HG03342 (cell line): ENCODE results near the gene RAB5B.

ENCODE experiments used
- ATAC-seq: cut with Tn5 transposase; IDR thresholded peaks from one replicate; pipeline ENCODE4 v1.9.1; 2021; ENCODE audit warnings: mild to moderate bottlenecking, moderate library complexity; ENCODE audit not compliant: unreplicated experiment

Gene RAB5B, protein sequence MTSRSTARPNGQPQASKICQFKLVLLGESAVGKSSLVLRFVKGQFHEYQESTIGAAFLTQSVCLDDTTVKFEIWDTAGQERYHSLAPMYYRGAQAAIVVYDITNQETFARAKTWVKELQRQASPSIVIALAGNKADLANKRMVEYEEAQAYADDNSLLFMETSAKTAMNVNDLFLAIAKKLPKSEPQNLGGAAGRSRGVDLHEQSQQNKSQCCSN

GRCh38 chr12:55973599-55974307, at the start of gene RAB5B:
RAB5B (plus strand) TSS chr12:55974078; CDS start chr12:55986961, 12,883 bp downstream.
- ATAC-seq: peak; percentile 91

GRCh38 chr12:55925371-55925770, 48.5 kb upstream of the RAB5B start:
- ATAC-seq: no peak

DNA sequence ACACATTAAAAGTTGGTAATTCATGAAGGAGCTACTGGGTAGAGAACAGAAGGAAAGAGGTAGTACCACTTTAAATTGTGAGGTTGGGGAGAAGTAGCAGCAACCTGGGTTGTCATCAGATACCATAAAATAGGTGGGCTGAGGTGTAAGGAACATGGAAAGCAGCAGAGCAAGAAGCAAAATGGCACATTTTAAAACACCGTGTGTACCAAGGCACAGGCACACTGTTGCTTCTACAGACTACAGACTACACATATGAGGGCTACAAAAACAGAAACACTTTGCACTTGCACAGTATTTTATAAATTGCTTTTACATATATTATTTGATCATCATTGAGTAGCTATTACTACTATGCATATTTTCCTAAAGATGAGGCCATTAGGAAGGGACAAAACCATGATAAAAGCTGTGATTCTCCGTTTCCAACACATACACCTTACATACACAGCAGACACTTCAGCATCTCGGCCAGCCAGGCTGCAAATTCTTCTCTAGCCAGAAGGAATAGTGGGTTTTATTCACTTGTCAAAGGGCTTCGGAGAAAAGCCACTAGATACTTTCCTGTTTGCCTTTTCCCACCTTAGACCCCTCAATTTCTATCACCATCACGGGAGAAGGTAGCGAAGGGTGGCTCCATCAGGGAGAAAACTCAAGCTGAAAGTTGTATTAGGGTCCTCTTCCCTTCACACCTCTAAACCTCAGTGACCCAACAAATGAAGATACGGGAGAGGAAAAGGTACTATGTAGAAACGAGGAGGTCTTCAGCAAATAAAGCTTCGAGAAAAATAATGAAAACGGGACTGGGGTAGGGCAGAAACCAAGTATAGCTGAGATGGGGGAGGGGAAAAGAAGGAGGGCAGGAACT, 47.8 kb upstream of the RAB5B start:
- no peak for ATAC-seq

GRCh38 chr12:55926738-55927587, 46.9 kb upstream of the RAB5B start:
- ATAC-seq: peak; percentile 39

- peak; percentile 21 for ATAC-seq
Measured at GRCh38 chr12:55927588-55928502, 46.0 kb upstream of the RAB5B start, which contains the start of gene PYM1. PYM1 (minus strand) TSS chr12:55927894; CDS start chr12:55927761, 133 bp downstream.

GRCh38 chr12:55929306-55929791, 44.5 kb upstream of the RAB5B start:
- peak; percentile 46 for ATAC-seq

DNA sequence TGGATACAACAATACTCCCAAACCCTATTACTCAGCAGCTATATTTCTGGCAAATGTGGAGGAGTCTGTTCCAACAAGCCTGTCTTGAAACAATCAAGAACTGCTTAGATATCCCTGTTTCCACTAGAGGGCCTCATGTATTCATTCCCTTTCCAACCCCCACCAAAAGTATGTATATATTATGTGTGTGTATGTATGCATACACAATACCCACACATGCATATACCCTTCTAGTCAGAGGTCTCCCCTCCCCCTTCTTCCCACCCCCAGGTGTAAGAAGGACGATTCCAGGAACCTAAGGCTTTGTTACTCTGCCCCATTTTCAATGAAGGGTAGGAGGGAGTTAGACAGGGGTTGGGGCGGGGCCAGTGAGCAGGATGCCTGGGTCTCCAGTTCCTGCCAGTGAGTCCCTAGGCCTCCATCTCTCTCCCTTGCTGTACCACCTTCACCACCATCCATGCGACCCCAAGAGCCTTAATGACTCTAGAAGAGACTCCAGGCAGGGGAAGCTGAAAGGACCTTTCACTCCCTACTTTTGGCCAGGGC, 43.0 kb upstream of the RAB5B start, which contains the start of gene DGKA:
Gene DGKA (plus strand): TSS at position 392 of the 546 bp plus-strand sequence. CDS start 5,342 bp downstream, outside the sequence.
- ATAC-seq: no peak

DNA sequence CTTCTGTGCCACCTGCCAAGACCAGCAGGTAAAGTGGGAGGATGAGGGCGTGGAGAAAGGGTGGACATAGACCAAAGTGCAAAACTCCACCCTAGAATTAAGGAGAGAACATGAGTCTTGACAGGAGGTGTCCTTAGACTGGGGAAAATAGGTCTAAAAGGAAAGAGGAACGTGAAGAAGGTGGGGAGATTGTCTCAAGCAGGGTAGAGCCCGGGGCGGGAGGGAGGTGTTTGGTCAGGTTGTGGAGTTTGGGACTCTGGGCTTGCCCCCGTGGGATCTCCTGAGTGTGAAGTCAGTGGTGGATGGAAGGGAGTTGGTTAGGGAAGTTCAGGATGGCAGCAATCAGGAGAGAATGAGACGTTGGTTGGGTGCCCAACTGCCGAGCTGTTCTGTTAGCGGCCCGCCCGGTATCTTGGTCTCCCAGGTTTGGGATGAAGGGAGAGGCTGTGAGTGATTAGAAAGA, 42.5 kb upstream of the RAB5B start:
- no peak for ATAC-seq

- ATAC-seq: no peak
Measured at GRCh38 chr12:55931780-55932550, 41.9 kb upstream of the RAB5B start.

DNA sequence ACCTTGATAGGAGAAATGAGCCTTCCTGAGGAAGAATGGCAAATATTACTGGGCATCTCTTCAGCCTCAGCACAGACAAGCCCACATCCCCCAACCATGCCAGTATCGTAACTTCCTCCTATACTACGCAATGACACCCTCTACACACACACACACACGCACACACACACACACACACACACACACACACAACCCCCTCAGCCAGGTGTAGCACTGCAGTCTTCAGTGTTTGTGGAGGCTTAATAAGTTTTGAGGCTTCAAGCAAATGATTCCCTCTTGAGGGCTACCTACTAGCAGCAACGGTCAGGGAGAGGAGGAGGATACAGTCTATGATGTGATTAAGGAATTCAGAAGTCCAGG, 41.3 kb upstream of the RAB5B start:
- ATAC-seq: no peak

GRCh38 chr12:55933169-55933798, 40.6 kb upstream of the RAB5B start:
- ATAC-seq: no peak

DNA sequence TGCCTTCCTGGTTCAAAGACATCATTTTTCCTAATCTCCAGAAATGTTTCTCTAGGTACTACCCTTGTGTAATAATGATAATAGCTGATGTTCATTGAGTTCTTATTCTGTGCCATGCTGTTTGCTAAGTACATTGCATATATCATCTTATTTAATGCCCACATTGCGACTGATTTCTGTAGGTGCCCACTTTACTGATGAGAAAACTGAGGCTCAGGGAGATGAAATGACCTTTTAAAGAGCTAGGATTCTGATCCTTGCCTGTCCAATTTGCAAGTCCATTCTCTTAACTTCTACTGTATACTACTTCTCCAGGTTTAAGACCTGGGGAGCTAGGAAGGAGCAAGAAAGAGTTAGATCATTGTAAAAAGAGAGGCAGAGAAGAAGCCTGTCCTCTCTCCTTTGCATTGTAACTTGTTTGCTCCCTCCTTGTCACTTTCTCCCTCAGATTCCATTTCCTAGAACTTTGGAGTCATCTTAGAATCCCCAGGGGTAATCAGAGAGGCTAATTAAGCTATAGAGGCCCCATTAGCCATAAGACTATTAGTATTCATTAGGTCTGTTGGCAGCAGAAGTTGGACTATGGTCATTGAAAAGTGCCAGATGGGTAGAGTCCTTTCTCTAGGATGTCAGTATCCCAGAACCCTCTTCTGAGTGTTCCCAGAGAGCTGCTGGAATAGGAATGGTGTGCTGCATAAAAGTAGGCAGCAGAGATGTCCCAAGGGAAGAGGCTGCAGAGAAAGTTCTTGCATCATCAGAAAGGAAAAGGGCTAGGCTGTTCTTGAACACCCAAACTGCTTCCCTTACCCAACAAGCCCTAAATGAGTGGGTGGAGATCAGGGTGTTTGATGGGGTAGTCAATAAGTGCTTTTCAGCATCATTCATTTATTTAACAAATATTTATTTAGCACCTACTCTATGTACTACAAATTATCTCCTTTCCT, 39.8 kb upstream of the RAB5B start:
- ATAC-seq: no peak

DNA sequence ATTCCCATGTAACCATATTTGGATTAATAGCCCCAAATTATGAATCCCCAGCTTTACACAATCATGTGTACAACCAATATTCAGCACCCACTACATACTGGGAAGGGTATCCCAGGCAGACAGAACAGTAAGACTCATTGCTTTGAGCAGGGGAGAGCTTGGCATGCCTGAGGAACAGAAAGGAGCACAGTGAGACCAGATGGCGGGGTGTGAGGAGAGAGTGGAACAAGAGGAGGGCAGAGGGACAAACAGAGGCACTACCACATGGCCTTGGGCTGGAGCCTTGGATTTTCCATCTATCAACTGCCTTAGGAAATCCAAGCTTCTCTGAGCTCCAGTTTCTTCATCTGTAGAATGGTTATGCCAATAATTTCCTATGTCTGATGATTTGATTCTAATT, 39.1 kb upstream of the RAB5B start:
- no peak for ATAC-seq

DNA sequence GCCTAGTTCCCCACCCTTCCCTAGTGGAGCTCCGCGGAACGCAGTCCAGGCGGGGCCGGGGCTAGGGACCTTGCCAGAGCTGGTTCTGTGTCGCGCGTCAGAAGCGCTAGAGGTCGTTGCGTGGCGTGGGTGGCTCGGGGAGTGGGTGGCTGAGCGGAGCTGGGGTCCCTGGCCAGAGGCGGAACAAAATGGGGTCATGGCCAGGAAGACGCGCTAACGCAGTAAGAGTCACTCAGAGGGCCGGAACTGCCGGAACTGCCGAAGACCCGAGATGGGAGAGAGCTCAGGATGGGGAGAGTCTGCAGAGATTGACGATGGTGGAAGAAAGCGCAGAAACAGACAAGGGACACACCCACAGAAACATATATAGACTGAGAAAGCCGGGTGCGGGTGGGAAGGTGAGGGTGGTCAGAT, 38.1 kb upstream of the RAB5B start:
- no peak for ATAC-seq

DNA sequence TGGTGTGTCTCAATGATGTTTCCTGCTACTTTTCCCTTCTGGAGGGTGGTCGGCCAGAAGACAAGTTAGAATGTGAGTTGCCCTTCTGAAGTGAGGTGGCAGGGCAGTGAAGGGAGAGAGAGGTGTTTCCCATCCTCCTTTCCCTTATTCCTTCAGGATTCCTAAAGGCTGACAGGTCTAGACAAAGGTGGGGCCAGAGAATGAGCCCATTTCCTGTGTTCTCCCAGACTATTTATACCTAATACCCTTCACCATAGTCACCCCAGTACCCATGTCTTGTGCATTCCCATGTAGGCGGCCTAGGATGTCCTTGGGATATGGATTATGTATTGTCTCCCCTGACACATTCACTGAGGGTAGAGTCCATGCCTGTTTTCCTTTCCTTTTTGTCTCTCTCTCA, 35.9 kb upstream of the RAB5B start:
- no peak for ATAC-seq

DNA sequence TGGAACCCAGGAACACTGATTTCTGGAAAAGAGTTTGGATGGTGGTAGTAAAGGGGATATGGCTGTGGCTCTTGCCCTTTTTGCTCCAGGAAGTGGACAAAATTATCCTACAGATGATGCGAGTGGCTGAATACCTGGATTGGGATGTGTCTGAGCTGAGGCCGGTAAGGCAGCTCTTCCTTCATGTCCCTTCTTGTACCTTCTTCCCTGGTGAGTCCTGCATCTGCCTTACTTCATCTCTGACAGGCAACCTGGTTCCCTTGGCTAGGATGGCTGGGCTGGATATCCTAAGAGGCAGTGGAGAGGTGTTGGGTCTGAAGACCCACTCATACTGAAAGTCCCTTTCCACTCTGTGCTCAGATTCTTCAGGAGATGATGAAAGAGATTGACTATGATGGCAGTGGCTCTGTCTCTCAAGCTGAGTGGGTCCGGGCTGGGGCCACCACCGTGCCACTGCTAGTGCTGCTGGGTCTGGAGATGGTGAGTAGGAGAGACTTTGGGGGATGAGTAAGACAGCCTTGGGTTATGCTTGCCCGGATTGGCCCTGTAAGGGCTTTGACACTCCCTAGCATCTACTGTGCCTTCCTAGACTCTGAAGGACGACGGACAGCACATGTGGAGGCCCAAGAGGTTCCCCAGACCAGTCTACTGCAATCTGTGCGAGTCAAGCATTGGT, 34.9 kb upstream of the RAB5B start:
- no peak for ATAC-seq
